Fibroblast of pulmonary artery (primary cell): ENCODE data around the gene STEAP1B.

Experiments used
- DNase-seq: peaks from one replicate; pipeline ENCODE4 v3.0.0-alpha.2; 2010; ENCODE audit warnings: low read depth
- H3K4me3 ChIP-seq: replicated peaks from 2 replicates; pipeline ENCODE4 v1.5.1; 2011; ENCODE audit warnings: low read depth, mild to moderate bottlenecking, control low read depth, low read length, moderate library complexity
- TF ChIP-seq, protein P1 (sequence below): IDR thresholded peaks from 2 replicates; pipeline ENCODE4 v1.5.1; 2011; ENCODE audit warnings: mild to moderate bottlenecking, control low read depth, low read length, inconsistent platforms; ENCODE audit errors: missing control alignments

Gene STEAP1B

GRCh38 chr7:22387583-22387982, 112.4 kb downstream of the STEAP1B start:
- TF ChIP-seq, protein P1, sequence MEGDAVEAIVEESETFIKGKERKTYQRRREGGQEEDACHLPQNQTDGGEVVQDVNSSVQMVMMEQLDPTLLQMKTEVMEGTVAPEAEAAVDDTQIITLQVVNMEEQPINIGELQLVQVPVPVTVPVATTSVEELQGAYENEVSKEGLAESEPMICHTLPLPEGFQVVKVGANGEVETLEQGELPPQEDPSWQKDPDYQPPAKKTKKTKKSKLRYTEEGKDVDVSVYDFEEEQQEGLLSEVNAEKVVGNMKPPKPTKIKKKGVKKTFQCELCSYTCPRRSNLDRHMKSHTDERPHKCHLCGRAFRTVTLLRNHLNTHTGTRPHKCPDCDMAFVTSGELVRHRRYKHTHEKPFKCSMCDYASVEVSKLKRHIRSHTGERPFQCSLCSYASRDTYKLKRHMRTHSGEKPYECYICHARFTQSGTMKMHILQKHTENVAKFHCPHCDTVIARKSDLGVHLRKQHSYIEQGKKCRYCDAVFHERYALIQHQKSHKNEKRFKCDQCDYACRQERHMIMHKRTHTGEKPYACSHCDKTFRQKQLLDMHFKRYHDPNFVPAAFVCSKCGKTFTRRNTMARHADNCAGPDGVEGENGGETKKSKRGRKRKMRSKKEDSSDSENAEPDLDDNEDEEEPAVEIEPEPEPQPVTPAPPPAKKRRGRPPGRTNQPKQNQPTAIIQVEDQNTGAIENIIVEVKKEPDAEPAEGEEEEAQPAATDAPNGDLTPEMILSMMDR = no peak
- DNase-seq = peak; percentile 31
- H3K4me3 ChIP-seq = no peak overlapping the region

DNA sequence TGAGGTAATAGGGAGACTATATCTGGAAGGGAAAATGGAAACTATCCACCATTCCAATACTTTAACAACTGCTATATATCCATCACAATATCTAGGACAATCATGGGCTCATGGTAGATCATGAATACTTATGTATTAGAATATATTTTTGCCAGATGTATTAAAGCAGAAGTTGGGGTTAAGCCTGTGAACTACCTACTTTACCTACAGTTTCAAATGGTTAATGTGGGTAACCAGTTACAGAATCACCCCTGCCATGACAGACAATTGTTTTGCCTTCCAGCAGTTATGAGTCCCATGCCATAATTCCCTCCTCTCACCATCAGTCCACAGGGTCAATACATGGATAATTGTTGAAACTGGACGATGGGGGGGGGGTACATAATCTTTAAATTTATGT, 113.1 kb downstream of the STEAP1B start:
- no peak overlapping the region for H3K4me3 ChIP-seq

DNA sequence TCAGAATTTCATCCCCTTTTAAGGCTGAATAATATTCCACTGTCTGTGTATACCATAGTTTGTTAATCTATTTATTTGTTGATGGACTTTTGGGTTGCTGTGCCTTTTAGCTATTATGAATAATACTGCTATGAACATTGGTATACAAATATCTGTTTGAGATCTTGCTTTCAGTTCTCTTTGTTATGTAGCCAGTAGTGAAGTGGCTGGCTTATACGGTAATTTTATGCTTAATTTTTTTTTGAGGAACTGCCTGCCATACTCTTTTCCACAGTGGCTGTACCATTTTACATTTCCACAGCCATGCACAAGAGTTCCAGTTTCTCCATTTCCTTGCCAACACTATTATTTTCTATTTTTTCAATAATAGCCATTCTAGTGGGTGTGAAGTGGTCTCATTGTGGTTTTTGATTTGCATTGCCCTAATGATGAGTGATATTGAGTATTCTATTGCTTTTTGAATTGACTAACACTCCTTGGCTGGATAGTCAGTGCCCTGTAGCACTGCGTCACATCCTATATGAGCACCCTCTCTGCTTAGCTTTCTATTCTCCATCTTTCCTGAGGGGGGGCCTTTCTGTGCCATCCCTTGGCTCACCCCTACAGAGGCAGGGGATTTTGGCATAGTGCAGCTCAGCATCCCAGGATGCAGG, 113.7 kb downstream of the STEAP1B start:
- no peak overlapping the region for H3K4me3 ChIP-seq
- TF ChIP-seq, protein P1 = no peak
- DNase-seq = no peak

More for the DNA sequence above, 113.1 kb downstream of the STEAP1B start:
- no peak for DNase-seq
- TF ChIP-seq, protein P1 = no peak

DNA sequence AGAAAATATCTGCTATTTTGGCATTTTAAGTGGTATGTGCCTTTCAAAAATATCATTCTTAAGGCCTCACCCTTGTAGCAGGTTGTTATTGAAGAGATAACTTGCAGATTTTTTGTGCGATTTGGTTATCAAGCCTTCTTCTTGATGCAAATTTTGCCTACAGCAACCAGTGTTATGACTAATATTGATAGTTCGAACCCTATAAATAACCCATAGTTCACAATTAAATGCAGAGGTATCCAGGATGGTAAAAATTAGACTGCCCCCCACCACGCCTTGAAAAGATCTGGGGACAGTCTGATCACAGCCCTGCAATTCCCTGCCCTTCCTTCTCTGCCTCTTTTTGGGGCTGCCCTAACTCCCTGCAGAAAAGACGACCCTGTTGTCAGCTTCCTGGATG, 114.7 kb downstream of the STEAP1B start:
- no peak for DNase-seq
- TF ChIP-seq, protein P1 = no peak
- H3K4me3 ChIP-seq = no peak overlapping the region

DNA sequence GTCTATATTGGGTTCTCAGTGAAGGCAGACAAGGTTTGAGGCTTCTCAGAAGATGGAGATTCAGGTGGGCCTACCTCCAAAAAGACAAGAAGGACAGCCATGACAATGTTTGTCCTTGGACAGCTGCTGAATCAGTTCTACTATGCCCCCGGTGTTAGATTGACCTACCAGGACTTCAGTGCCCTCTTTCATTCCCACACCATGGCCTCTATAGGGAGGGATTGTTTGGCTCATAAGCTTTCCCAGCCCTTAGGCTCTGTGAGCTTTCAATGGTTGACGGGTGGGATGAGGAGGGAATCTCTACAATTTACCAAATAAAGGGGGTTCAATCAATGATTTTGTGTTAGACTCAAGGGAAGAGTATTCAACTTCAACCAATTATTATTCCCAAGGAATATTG, 119.7 kb downstream of the STEAP1B start:
- DNase-seq = no peak
- H3K4me3 ChIP-seq = no peak overlapping the region
- TF ChIP-seq, protein P1 = no peak

GRCh38 chr7:22378199-22378980, 121.6 kb downstream of the STEAP1B start:
- TF ChIP-seq, protein P1 = no peak
- no peak for DNase-seq
- H3K4me3 ChIP-seq = no peak overlapping the region
